DMS153 (cell line): ENCODE data around the gene PPARD.
"Not testable (repeated sequence)": the region's sequence is repeated elsewhere in the genome, so short reads cannot be mapped to it uniquely, and the experiment has no call there.

Source experiments
- DNase-seq: peaks from one replicate; lab custom pipeline; 2025; lab: John Stamatoyannopoulos, UW

Gene PPARD

GRCh38 chr6:35312076-35312800 lies 30.1 kb upstream of the PPARD start:
- DNase-seq = no peak

GRCh38 chr6:35312807-35313206 lies 29.6 kb upstream of the PPARD start:
- DNase-seq = no peak

- DNase-seq = no peak
Observed at GRCh38 chr6:35317483-35318195, 24.7 kb upstream of the PPARD start.

- DNase-seq = peak; percentile 40
Observed at GRCh38 chr6:35318196-35319171, 23.9 kb upstream of the PPARD start.

- DNase-seq = no peak
Observed at GRCh38 chr6:35319346-35320030, 22.9 kb upstream of the PPARD start.

GRCh38 chr6:35320031-35320410 lies 22.3 kb upstream of the PPARD start:
- no peak for DNase-seq

- no peak for DNase-seq
Observed at GRCh38 chr6:35321091-35321490, 21.3 kb upstream of the PPARD start.

- DNase-seq = peak; percentile 35
Observed at GRCh38 chr6:35327349-35328027, 14.9 kb upstream of the PPARD start.

- DNase-seq = no peak
Observed at GRCh38 chr6:35328108-35328723, 14.1 kb upstream of the PPARD start.

- DNase-seq = not testable (repeated sequence)
Observed at GRCh38 chr6:35328965-35329364, 13.4 kb upstream of the PPARD start.

- no peak for DNase-seq
Observed at GRCh38 chr6:35330541-35331119, 11.7 kb upstream of the PPARD start.

- DNase-seq = peak; percentile 80
Observed at GRCh38 chr6:35332074-35332887, 10.1 kb upstream of the PPARD start.

- DNase-seq = no peak
Observed at GRCh38 chr6:35341557-35341956, 801 bp upstream of the PPARD start.

- DNase-seq = no peak
Observed at GRCh38 chr6:35343092-35343834, 905 bp downstream of the PPARD start.

GRCh38 chr6:35343835-35344550 lies 1.6 kb downstream of the PPARD start:
- no peak for DNase-seq

- DNase-seq = no peak
Observed at GRCh38 chr6:35351422-35351821, 9.1 kb downstream of the PPARD start.

- no peak for DNase-seq
Observed at GRCh38 chr6:35352735-35353134, 10.4 kb downstream of the PPARD start.
